Measurements from ENCODE around the gene SFI1.

DNA sequence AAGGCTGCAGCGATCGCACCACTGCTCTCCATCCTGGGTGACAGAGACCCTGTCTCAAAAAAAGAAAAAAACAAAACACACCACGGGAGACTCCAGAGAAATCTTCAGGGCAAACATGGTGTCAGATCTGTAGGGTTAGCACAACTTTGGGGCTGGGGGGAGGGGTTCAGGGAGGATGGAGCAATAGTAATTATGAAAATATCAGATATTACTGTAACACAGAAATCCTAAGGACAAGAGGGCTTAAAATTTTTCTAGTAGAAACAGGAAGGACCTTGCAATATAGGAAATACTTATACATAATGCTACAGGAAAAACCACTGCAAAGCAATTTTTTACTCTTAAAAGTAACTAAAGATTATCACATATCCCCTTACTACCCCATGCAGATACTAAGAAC lies 20.5 kb upstream of the SFI1 start:
- TF ChIP-seq, protein P1, sequence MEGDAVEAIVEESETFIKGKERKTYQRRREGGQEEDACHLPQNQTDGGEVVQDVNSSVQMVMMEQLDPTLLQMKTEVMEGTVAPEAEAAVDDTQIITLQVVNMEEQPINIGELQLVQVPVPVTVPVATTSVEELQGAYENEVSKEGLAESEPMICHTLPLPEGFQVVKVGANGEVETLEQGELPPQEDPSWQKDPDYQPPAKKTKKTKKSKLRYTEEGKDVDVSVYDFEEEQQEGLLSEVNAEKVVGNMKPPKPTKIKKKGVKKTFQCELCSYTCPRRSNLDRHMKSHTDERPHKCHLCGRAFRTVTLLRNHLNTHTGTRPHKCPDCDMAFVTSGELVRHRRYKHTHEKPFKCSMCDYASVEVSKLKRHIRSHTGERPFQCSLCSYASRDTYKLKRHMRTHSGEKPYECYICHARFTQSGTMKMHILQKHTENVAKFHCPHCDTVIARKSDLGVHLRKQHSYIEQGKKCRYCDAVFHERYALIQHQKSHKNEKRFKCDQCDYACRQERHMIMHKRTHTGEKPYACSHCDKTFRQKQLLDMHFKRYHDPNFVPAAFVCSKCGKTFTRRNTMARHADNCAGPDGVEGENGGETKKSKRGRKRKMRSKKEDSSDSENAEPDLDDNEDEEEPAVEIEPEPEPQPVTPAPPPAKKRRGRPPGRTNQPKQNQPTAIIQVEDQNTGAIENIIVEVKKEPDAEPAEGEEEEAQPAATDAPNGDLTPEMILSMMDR (IDR thresholded peaks at IDR 0.05): no peak
- TF ChIP-seq POLR2AphosphoS5 (IDR thresholded peaks at IDR 0.05): no peak
- TF ChIP-seq POLR2A (IDR thresholded peaks at IDR 0.05): no peak
- no peak for TF ChIP-seq EP300 (IDR thresholded peaks at IDR 0.05)
